Measurements from ENCODE around the gene TMCO5A.

DNA sequence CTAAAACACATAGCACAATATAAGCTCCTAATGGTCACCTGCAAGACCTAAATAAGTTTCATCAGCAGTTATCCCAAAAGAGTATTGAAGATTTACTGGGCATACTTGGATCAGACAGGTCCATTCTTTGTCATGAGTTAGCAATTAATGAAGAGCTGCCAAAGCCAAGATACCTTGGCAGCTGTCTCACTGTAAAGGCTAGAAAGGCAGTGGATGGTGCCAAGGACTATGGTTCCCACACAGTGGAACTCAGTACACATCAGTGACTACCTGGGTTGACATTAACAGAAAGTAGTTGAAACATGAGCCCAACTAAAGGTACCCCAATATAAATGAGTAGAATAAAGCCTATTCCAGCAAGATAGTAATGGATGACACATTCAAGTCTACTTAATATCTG is 41.1 kb upstream of the TMCO5A start:
- TF ChIP-seq POLR2A (IDR thresholded peaks at IDR 0.05), result no peak
- TF ChIP-seq, protein P1, sequence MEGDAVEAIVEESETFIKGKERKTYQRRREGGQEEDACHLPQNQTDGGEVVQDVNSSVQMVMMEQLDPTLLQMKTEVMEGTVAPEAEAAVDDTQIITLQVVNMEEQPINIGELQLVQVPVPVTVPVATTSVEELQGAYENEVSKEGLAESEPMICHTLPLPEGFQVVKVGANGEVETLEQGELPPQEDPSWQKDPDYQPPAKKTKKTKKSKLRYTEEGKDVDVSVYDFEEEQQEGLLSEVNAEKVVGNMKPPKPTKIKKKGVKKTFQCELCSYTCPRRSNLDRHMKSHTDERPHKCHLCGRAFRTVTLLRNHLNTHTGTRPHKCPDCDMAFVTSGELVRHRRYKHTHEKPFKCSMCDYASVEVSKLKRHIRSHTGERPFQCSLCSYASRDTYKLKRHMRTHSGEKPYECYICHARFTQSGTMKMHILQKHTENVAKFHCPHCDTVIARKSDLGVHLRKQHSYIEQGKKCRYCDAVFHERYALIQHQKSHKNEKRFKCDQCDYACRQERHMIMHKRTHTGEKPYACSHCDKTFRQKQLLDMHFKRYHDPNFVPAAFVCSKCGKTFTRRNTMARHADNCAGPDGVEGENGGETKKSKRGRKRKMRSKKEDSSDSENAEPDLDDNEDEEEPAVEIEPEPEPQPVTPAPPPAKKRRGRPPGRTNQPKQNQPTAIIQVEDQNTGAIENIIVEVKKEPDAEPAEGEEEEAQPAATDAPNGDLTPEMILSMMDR (IDR thresholded peaks at IDR 0.05), result no peak

All from right lobe of liver (tissue), 4 donors.